Fibroblast of skin of abdomen (primary cell): ENCODE results near the gene ACY1. TPM values are rescaled to one million over a fixed set of nuclear protein-coding genes. Genes with fewer than 3 reads are reported as not detected.

Source experiments
- DNase-seq: peaks from one replicate; pipeline ENCODE4 v3.0.0-alpha.2; 2013
- polyA plus RNA-seq, 2 experiments: library from polyadenylated mRNA; unstranded; fragments of 120-200 nt; gene quantifications; one replicate each; pipeline ENCODE4 v1.2.1, GENCODE V29; 2013; ENCODE audit not compliant: insufficient read length in 2 of 2

Gene ACY1
- 26.9 TPM for polyA plus RNA-seq (2013, experiment 1 of 2; ENCODE audit: insufficient read length)
- 26.8 TPM for polyA plus RNA-seq (2013, experiment 2 of 2; ENCODE audit: insufficient read length)

DNA sequence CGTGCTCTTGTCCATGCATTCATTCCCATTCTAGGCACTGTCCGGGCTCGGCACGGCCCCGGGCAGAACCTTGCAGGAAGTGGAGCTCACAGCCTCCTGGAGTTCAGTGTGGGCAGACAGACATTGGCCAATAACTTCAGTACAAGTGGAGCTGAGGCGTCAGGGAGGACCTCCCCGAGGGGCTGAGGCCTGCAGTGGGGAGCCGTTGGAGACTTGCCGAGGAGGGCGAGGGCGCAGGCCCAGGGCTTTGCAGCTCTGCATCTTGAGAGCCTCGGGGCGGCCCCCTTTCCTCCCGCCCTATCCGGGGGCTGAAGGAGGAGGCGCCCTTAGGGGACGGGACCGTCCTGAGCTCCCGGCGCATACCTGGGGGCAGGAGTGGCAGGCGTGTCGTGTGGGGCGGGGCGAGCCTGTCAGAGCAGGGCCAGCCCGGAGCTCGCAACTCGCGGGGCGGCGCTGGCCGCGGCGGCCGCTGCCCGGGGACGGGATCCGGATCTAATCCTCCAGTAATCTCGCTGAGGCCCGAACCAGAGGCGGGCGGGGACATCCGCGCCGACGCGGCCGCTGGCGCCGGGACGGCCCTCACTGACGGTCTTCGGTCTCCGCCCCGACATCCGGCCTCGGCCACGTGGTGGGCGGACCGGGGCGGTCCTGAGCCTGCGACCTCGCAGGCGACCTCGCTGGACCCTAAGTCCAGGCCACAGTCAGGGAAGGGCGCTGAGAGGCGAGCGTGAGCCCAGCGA, at the start of gene ACY1:
TSS of gene ACY1 (plus strand) at position 698 of the 740 bp plus-strand sequence. CDS start 530 bp downstream, outside the sequence.
- DNase-seq, result peak; percentile 78

- no peak for DNase-seq
Observed at GRCh38 chr3:51934139-51934850, 49.0 kb upstream of the ACY1 start.

- DNase-seq, result no peak
Observed at GRCh38 chr3:51934991-51935885, 48.1 kb upstream of the ACY1 start.

DNA sequence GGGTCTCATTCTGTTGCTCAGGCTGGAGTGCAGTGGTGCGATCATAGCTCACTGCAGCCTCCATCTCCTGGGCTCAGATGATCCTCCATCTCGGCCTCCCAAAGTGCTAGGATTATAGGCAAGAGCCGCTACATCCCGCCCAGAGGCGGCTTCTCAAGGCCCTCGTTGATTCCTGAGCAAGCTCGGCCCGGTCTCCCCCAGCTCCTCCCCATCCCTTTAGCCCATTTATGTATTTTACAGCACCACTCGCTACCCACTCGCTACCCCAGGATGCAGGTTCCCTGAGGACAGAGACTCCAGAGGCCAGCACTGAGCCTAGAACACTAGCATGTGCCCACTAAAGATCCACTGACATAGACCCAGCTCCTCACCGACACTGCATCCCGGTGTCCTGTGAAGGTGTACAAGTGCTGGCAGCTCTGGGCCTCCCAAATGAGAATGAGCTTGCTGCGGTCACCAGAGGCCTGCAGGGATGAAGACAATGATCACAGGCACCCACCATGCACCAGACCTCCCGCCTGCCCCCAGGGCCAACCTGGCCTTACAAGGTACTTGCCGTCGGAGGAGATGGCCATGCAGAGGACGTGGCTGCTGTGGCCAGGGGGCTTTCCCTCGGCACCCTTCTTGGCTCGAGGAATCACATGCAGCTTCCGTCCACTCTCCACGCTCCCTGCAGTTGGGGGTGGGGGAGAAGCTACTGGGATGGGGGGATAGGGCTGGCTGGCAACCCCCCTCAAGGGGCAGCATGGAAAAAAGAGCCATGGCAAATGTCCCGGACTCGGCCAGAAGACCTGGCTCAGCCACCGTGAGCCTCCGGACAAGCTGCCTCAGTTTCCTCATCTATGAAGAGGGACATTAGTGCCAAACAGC, 47.2 kb upstream of the ACY1 start:
- DNase-seq, result no peak

DNA sequence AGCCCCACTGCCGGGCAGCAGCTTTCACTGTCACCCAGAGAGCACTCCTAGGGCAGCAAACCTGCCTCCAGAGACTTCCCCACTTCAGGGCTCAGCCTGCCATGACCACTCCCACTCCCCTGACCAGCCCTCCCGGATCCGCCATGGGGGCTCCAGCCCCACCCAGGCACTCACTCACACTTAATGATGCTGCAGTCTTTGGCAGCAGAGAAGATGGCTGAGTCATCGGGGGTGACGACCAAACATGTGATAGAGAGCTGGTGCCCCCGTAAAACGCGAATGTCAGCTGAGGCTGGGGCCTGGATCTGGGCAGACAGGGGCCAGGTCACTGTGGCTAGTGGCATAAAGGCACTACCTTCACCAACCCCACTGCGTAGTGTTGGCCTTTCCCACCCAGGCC, 46.3 kb upstream of the ACY1 start:
- DNase-seq, result no peak

DNA sequence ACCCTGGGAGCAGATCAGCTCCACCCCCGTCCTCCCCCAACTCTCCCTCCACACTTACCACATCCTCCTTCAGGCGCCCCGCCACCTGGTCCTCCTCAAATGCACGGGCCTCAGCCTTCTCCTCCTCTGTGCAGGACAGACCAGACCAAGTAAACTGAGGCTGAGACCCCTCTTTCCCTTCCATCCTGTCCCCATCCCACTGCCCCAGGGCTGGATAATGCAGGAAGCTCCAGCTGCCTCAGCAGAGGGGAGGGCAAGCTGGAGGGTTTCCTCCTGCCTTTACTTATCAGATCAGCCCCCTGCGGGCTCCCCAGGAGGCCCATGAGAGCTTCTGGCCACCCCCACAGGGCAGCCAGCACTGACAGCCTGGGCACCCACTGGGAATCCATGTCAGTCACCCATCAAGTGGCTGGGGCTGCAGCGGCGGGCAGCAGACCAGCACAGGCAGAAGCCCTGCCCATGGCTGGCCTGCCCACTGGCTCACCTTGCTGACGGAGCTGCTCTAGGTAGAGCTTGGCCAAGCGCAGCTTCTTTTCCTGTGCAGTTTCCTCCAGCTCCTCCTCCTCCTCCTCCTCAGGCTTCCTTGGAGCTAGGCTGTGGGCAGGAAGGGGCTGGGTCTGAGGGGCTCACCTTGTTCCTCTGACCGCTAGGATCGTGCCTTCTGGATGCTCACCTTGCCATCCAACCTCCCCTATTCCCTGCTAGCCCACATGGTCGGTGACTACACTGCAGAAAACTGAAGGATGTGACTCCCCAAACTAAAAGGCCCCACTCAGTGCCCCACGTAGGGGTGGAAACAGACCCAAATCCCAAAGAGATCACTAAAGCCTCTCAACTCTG, 45.5 kb upstream of the ACY1 start:
- DNase-seq, result no peak

- DNase-seq, result no peak
Observed at GRCh38 chr3:51938780-51939425, 44.4 kb upstream of the ACY1 start.

DNA sequence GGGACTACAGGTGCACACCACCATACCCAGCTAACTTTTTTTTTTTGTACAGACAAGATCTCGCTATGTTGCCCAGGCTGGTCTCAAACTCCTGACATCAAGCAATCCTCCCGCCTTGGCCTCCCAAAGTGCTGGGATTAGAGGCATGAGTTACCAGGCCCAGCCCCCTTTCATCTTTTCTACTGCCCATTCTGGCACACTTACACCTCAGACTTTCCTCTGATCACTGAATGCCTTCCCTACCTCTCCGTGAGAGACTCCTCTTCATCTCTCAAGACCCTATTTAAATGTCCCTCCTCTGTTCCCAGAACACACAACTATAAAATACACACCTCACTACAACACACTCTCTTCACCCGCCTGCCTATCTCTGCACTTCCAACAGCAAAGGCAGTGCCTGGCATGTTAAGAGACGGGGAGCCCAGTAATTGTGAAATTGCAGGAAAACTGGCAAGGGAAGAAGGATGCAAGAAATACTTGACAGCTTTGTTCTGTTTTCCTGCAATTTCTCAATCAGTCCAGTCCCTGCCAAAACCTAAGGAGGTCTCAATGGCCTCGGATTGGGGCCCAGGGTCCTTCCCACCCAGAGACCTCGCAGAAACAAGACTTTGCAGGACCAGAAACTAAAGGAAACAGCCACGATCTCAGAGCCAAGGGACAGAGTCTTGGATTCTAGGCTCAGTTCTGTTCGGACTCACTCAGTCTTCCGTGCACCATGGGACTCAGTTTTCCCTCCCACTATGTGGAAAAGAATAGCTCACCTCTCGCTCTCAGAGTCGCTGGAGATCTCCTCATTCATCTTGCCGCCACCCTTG, 42.5 kb upstream of the ACY1 start:
- no peak for DNase-seq

DNA sequence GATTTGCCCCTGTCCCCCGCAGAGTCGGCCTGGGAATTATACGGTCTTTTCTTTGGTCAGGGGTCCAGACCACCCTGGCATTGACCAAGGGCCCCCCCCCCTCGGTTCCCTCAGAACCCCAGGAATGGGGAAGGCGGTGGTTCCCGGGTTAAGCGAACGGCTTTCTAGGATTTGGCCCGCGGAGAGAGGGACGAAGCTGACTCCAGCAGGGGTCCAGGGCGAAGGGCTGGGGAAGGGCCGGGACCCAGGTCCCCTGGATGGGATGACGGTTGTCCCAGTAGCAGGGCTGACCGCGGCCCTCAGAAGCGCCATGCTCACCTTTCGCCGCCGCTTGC, 41.9 kb upstream of the ACY1 start:
- no peak for DNase-seq

DNA sequence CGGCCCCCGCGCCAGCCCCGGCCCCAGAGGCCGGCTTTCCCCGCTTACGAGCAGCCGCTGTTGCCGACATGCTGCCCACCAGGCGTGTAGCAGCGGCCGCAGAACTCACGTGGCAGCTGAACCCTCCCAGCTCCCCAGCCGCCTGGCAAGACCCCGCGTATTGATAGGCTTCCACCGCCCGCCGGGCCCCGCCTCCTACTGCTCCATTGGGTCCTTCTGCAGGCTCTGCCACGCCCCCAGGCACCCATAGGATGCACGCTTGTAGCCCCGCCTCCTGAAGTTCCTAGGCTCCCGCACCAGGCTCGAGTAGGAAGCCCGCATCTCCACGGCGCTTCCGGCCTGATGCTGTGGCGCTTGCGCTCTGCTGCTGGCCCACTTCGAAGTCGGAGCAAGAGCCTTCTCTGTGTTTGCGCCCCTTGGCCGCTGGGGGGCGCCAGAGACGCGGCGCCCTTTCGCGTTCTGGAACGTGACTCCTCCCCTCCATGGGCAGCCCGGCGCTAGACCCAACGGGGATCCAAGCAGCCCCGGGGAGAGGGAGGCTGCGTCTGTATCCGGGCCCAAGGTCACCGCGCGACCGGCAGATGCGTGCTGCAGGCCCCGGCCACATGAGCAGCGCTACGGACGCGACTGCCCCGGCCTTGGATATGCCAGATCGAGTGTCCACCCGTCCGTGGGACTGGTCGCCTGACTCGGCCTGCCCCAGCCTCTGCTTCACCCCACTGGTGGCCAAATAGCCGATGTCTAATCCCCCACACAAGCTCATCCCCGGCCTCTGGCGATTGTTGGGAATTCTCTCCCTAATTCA, 41.3 kb upstream of the ACY1 start, which contains the start of the genes PARP3 and RRP9:
TSS of gene PARP3 (plus strand) at position 566 of the 805 bp plus-strand sequence. CDS start 993 bp downstream, outside the sequence.
TSS of gene RRP9 (minus strand) at position 107 of the 805 bp plus-strand sequence. CDS start at position 70, 37 bp downstream.
- peak; percentile 100 for DNase-seq

GRCh38 chr3:51942603-51943450, 40.5 kb upstream of the ACY1 start:
- peak; percentile 56 for DNase-seq

GRCh38 chr3:51943451-51944391, 39.6 kb upstream of the ACY1 start:
- no peak for DNase-seq

DNA sequence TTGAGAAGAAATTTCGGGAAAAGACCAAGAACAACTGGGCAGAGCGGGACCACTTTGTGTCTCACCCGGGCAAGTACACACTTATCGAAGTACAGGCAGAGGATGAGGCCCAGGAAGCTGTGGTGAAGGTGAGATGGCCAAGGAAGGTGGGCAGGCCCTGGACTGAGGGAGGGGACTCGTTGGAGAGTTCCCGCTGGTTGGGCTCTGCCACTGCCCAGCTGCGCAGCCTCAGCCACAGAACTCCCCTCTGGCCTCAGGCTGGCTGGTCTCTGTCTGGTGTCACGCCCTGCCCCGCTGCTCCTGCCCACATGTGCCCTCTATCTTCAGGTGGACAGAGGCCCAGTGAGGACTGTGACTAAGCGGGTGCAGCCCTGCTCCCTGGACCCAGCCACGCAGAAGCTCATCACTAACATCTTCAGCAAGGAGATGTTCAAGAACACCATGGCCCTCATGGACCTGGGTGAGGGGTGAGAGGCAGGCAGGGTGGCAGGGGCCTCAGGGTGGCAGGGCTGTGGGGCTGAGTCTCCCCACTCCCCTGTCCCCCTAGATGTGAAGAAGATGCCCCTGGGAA, 38.8 kb upstream of the ACY1 start:
- DNase-seq, result no peak

GRCh38 chr3:51945031-51945840, 38.1 kb upstream of the ACY1 start:
- DNase-seq, result no peak
